Activated CD4-positive, alpha-beta T cell treated with anti-CD3 and anti-CD28 coated beads for 48 hours (primary cell): ENCODE measurements around the gene GTF2F2.
"Not testable (repeated sequence)": the region's sequence is repeated elsewhere in the genome, so short reads cannot be mapped to it uniquely, and the experiment has no call there.

Experiments used
- DNase-seq: peaks from one replicate; pipeline ENCODE4 v3.0.0-alpha.2; 2020

GTF2F2 gene

GRCh38 chr13:45257638-45258333, 137.5 kb downstream of the GTF2F2 start:
- no peak for DNase-seq

GRCh38 chr13:45258334-45258675, 138.0 kb downstream of the GTF2F2 start:
- no peak for DNase-seq

GRCh38 chr13:45267215-45267614, 146.9 kb downstream of the GTF2F2 start:
- DNase-seq = no peak

- no peak for DNase-seq
Measured at GRCh38 chr13:45269204-45269603, 148.9 kb downstream of the GTF2F2 start.

- no peak for DNase-seq
Measured at GRCh38 chr13:45276913-45277312, 156.6 kb downstream of the GTF2F2 start.

GRCh38 chr13:45278096-45278645, 157.9 kb downstream of the GTF2F2 start:
- no peak for DNase-seq

- DNase-seq = no peak
Measured at GRCh38 chr13:45280011-45280410, 159.7 kb downstream of the GTF2F2 start.

GRCh38 chr13:45280751-45281634, 160.7 kb downstream of the GTF2F2 start:
- peak; percentile 74 for DNase-seq

- no peak for DNase-seq
Measured at GRCh38 chr13:45282994-45283393, 162.7 kb downstream of the GTF2F2 start.

GRCh38 chr13:45289936-45290563, 169.7 kb downstream of the GTF2F2 start:
- DNase-seq = no peak

- DNase-seq = no peak
Measured at GRCh38 chr13:45292176-45292575, 171.9 kb downstream of the GTF2F2 start.

- no peak for DNase-seq
Measured at GRCh38 chr13:45295536-45295935, 175.2 kb downstream of the GTF2F2 start.

- no peak for DNase-seq
Measured at GRCh38 chr13:45296259-45296658, 175.9 kb downstream of the GTF2F2 start.

- DNase-seq = peak; percentile 46
Measured at GRCh38 chr13:45297456-45298205, 177.3 kb downstream of the GTF2F2 start.

GRCh38 chr13:45298206-45298505, 177.8 kb downstream of the GTF2F2 start:
- no peak for DNase-seq

- not testable (repeated sequence) for DNase-seq
Measured at GRCh38 chr13:45298550-45298949, 178.2 kb downstream of the GTF2F2 start.

- DNase-seq = no peak
Measured at GRCh38 chr13:45299194-45299593, 178.9 kb downstream of the GTF2F2 start.

- DNase-seq = no peak
Measured at GRCh38 chr13:45300190-45300985, 180.1 kb downstream of the GTF2F2 start.

GRCh38 chr13:45301263-45301662, 181.0 kb downstream of the GTF2F2 start:
- DNase-seq = no peak

GRCh38 chr13:45302507-45302906, 182.2 kb downstream of the GTF2F2 start:
- no peak for DNase-seq

- DNase-seq = no peak
Measured at GRCh38 chr13:45303026-45303425, 182.7 kb downstream of the GTF2F2 start.

- no peak for DNase-seq
Measured at GRCh38 chr13:45303866-45304265, 183.6 kb downstream of the GTF2F2 start.
